PC-9 (cell line): ENCODE results near the gene CR1.
"Not testable (repeated sequence)": the region's sequence is repeated elsewhere in the genome, so short reads cannot be mapped to it uniquely, and the experiment has no call there.

Source experiments
- CTCF ChIP-seq: fragments of 200-600 bp; sonication (generic); conservative IDR thresholded peaks from 2 replicates; pipeline ENCODE4 v1.6.1; 2017; ENCODE audit warnings: mixed run types, antibody characterized with exemption, mild to moderate bottlenecking, moderate library complexity
- EZH2 ChIP-seq: fragments of 200-600 bp; sonication (generic); IDR thresholded peaks from 2 replicates; pipeline ENCODE4 v1.8.0; 2017; ENCODE audit warnings: antibody characterized with exemption, low read depth

GRCh38 chr1:207591205-207591604, 95.2 kb downstream of the CR1 start:
- TF ChIP-seq CTCF, EZH2: not testable (repeated sequence)
